A549 (cell line): ENCODE data around the gene ADTRP. TPM values are rescaled to one million over a fixed set of nuclear protein-coding genes. Genes with fewer than 3 reads are reported as not detected.

Source experiments
- ATAC-seq, 2 experiments: fragments of 200-7000 bp in 1 of 2; fragments of >200 bp in 1 of 2; cut with Nextera tagmentation in 1 of 2; cut with Tn5 transposase in 1 of 2; 3 replicates each; pipeline versions ENCODE4 v1.8.0 to v1.9.1; 2018 to 2020; ENCODE audit warnings: mild to moderate bottlenecking in 1 of 2, moderate library complexity in 1 of 2
- CTCF ChIA-PET: fragments of 300-600 bp; sonication (Branson Sonifier 250); formaldehyde crosslinking; extraction: SDS; loops from one replicate; lab custom pipeline; 2021; ENCODE audit warnings: antibody characterized with exemption, inconsistent platforms; lab: Yijun Ruan, JAX
- POLR2A ChIA-PET: fragments of 350-600 bp; formaldehyde crosslinking; extraction: SDS; loops from one replicate; lab custom pipeline; 2021; ENCODE audit warnings: antibody characterized with exemption, inconsistent platforms; lab: Yijun Ruan, JAX
- DNase-seq, 2 experiments: peaks; one replicate each; pipeline versions ENCODE4 v3.0.0 to v3.0.0-alpha.2; 2011 to 2016; ENCODE audit warnings: low read depth in 1 of 2, low spot score in 1 of 2
- FAIRE-seq: peaks from 2 replicates; lab custom pipeline; 2011; peaks lifted over from hg19 to GRCh38; lab: Jason Lieb, UNC
- H3K27ac ChIP-seq, 2 experiments: fragments of >200 bp; sonication (Bioruptor Twin); formaldehyde crosslinking; 3 replicates each; pipeline ENCODE4 v1.5.1; 2016 to 2017
- H3K4me1 ChIP-seq: fragments of >200 bp; sonication (Bioruptor Twin); formaldehyde crosslinking; 3 replicates; pipeline ENCODE4 v1.6.1; 2016
- H3K4me2 ChIP-seq: fragments of >200 bp; sonication (Bioruptor Twin); formaldehyde crosslinking; 3 replicates; pipeline ENCODE4 v1.6.1; 2016
- H3K4me3 ChIP-seq: fragments of >200 bp; sonication (Bioruptor Twin); formaldehyde crosslinking; 3 replicates; pipeline ENCODE4 v1.5.1; 2016
- H3K9me3 ChIP-seq: fragments of >200 bp; sonication (Bioruptor Twin); formaldehyde crosslinking; 3 replicates; pipeline ENCODE4 v1.6.1; 2016
- ATOH8 ChIP-seq: fragments of 250-450 bp; sonication (Bioruptor Pico); IDR thresholded peaks from 2 replicates; pipeline ENCODE4 v1.5.0; 2020; ENCODE audit warnings: low read depth, mild to moderate bottlenecking, moderate library complexity
- BCL3 ChIP-seq: fragments of >200 bp; sonication (Bioruptor Twin); formaldehyde crosslinking; IDR thresholded peaks from 3 replicates; pipeline ENCODE4 v1.6.1; 2016
- CBX8 ChIP-seq: fragments of 200-600 bp; sonication (generic); IDR thresholded peaks from 2 replicates; pipeline ENCODE4 v1.6.1; 2016
- CEBPB ChIP-seq, 2 experiments: fragments of >200 bp in 1 of 2; sonication (Bioruptor Twin) in 1 of 2; formaldehyde crosslinking in 1 of 2; IDR thresholded peaks; 2 replicates each; pipeline ENCODE4 v1.6.1; 2012 to 2016
- CHD2 ChIP-seq: fragments of 150-350 bp; IDR thresholded peaks from 2 replicates; pipeline ENCODE4 v1.6.1; 2014; ENCODE audit warnings: low read length; ENCODE audit not compliant: partially characterized antibody
- CTCF ChIP-seq: fragments of >200 bp; sonication (Bioruptor Twin); formaldehyde crosslinking; IDR thresholded peaks from 3 replicates; pipeline ENCODE4 v1.5.1; 2016
- EP300 ChIP-seq, 2 experiments: fragments of >200 bp; sonication (Bioruptor Twin); formaldehyde crosslinking; IDR thresholded peaks; 2 replicates in 1 of 2; 3 replicates in 1 of 2; pipeline ENCODE4 v1.6.1; 2016 to 2017
- FOSB ChIP-seq: fragments of 250-450 bp; sonication (Bioruptor Pico); IDR thresholded peaks from 2 replicates; pipeline ENCODE4 v1.5.0; 2020; ENCODE audit warnings: mild to moderate bottlenecking, moderate library complexity
- FOSL2 ChIP-seq, 2 experiments: fragments of 450-650 bp in 1 of 2; fragments of >200 bp in 1 of 2; sonication (Bioruptor Twin) in 1 of 2; formaldehyde crosslinking; IDR thresholded peaks; 2 replicates each; pipeline versions ENCODE4 v1.5.0 to v1.6.1; 2016 to 2020; ENCODE audit warnings: mild to moderate bottlenecking in 1 of 2, moderate library complexity in 1 of 2
- HES2 ChIP-seq: fragments of >200 bp; sonication (Bioruptor Twin); formaldehyde crosslinking; IDR thresholded peaks from 2 replicates; pipeline ENCODE4 v1.6.1; 2016
- HMGXB4 ChIP-seq: fragments of 250-450 bp; sonication (Bioruptor Pico); IDR thresholded peaks from 2 replicates; pipeline ENCODE4 v1.5.0; 2021; ENCODE audit warnings: mild to moderate bottlenecking, moderate library complexity, borderline replicate concordance
- HOXB13 ChIP-seq: fragments of 250-450 bp; sonication (Bioruptor Pico); IDR thresholded peaks from 2 replicates; pipeline ENCODE4 v1.5.0; 2020; ENCODE audit warnings: low read depth, mild to moderate bottlenecking, moderate library complexity
- MAFK ChIP-seq: fragments of 450-650 bp; IDR thresholded peaks from 2 replicates; pipeline ENCODE4 v1.6.1; 2014; ENCODE audit not compliant: partially characterized antibody
- MAX ChIP-seq: IDR thresholded peaks from 2 replicates; pipeline ENCODE4 v1.6.1; 2012
- NFE2L2 ChIP-seq: fragments of 150-350 bp; conservative IDR thresholded peaks from 2 replicates; pipeline ENCODE4 v1.6.1; 2014; ENCODE audit warnings: low read length
- NPAS2 ChIP-seq: fragments of 250-450 bp; sonication (Bioruptor Pico); IDR thresholded peaks from 2 replicates; pipeline ENCODE4 v1.8.0; 2022; ENCODE audit warnings: mild to moderate bottlenecking, moderate library complexity, borderline replicate concordance
- NR3C1 ChIP-seq: fragments of >200 bp; sonication (Bioruptor Twin); formaldehyde crosslinking; IDR thresholded peaks from 3 replicates; pipeline ENCODE4 v1.6.1; 2017
- PBX3 ChIP-seq: IDR thresholded peaks from 2 replicates; pipeline ENCODE4 v1.6.1; 2012
- RAD21 ChIP-seq, 2 experiments: fragments of >200 bp in 1 of 2; sonication (Bioruptor Twin) in 1 of 2; formaldehyde crosslinking in 1 of 2; IDR thresholded peaks in 1 of 2; conservative IDR thresholded peaks in 1 of 2; 2 replicates in 1 of 2; 3 replicates in 1 of 2; pipeline ENCODE4 v1.6.1; 2012 to 2018; ENCODE audit warnings: inconsistent platforms in 1 of 2
- RARB ChIP-seq: fragments of 250-450 bp; sonication (Bioruptor Pico); IDR thresholded peaks from 2 replicates; pipeline ENCODE4 v1.8.0; 2021; ENCODE audit warnings: mild to moderate bottlenecking, moderate library complexity
- ZC3H11A ChIP-seq: fragments of 450-650 bp; IDR thresholded peaks from 2 replicates; pipeline ENCODE4 v1.6.1; 2014; ENCODE audit warnings: antibody characterized with exemption, mild to moderate bottlenecking
- WGBS: methylation state at CpG from one replicate; pipeline ENCODE4 v1.1.6; 2017; ENCODE audit errors: missing lambda C conversion rate; 5-methylcytosine and 5-hydroxymethylcytosine counted together
- polyA plus RNA-seq, 4 experiments: library from polyadenylated mRNA; depleted of rRNA in 3 of 4; stranded (reverse); fragments of >200 nt; fragmentation: RNase III in 1 of 4; extraction: RNeasy Plus Mini Kit Qiagen cat#74134 plus additional on column Dnase treatment in 1 of 4; gene quantifications; 2 replicates in 3 of 4; 3 replicates in 1 of 4; pipeline ENCODE4 v1.2.3, GENCODE V29; 2011 to 2017

The ADTRP gene
- polyA plus RNA-seq, 2 of the 4 experiments (the other 2 are of a cell fraction), result 0.57 to 0.59 TPM

- 0 out of 3 replicates have a peak, but pooled peaks cover 3% of the 10 kb centered on the region for H3K9me3 ChIP-seq
- peak overlapping the region; percentile 83 to 99 for H3K27ac ChIP-seq
- ATAC-seq (no peak), DNase-seq (no peak), FAIRE-seq (no peak)
- ChIA-PET POLR2A (interaction anchor here (1.3 to 2.5 kb wide), 3 partner anchors 40 to 151 kb away, joined by 4 to 8 read pairs (median 7); no protein-coding TSS in a partner anchor), CTCF (interaction anchor here (0.6 to 2.6 kb wide), 3 partner anchors 56 to 835 kb away, joined by 3 to 8 read pairs (median 3); no protein-coding TSS in a partner anchor)
- peak overlapping the region; percentile 55 for H3K4me2 ChIP-seq
- 82% methylated on average over 11 of the region's 11 CpGs for WGBS
- TF ChIP-seq ATOH8 (CRISPR knock-in tag) (no peak), CHD2 (no peak), PBX3 (no peak), FOSL2 (IDR thresholded peaks at IDR 0.05) (no peak), FOSL2 (CRISPR knock-in tag; IDR thresholded peaks at IDR 0.05) (no peak), NPAS2 (CRISPR knock-in tag) (no peak), CTCF (no peak), FOSB (CRISPR knock-in tag) (no peak), MAFK (no peak), CEBPB (IDR thresholded peaks at IDR 0.05) (no peak), MAX (no peak), EP300 (IDR thresholded peaks at IDR 0.05) (no peak), RAD21 (conservative IDR thresholded peaks at IDR 0.05 in 1 of 2, IDR thresholded peaks at IDR 0.05 in 1 of 2) (no peak), RARB (CRISPR knock-in tag) (no peak), NR3C1 (no peak), CBX8 (no peak)
- no peak overlapping the region for H3K4me3 ChIP-seq
- H3K4me1 ChIP-seq, result peaks cover 65% of the 10 kb centered on the region
Observed at GRCh38 chr6:11769811-11770545, 8.6 kb downstream of the ADTRP start.

GRCh38 chr6:11769244-11769643, 9.4 kb downstream of the ADTRP start:
- 93% methylated on average over 2 of the region's 2 CpGs for WGBS
- no peak overlapping the region for H3K4me2 ChIP-seq

More at GRCh38 chr6:11769244-11769643, 9.4 kb downstream of the ADTRP start:
- 0 out of 3 replicates have a peak, but pooled peaks cover 3% of the 10 kb centered on the region for H3K9me3 ChIP-seq
- POLR2A ChIA-PET, result interaction anchor here (2.5 kb wide), 1 partner anchor 84 kb away, joined by 7 read pairs; no protein-coding TSS in a partner anchor
- CTCF ChIA-PET, result interaction anchor here (0.9 to 1.2 kb wide), 2 partner anchors 56 to 518 kb away, joined by 3 read pairs; no protein-coding TSS in a partner anchor
- TF ChIP-seq MAX, result no peak
- no peak for TF ChIP-seq HOXB13 (CRISPR knock-in tag)
- no peak for TF ChIP-seq BCL3
- no peak for TF ChIP-seq NFE2L2
- no peak for TF ChIP-seq ZC3H11A
- no peak for TF ChIP-seq HES2
- TF ChIP-seq FOSL2 (IDR thresholded peaks at IDR 0.05), result no peak
- TF ChIP-seq FOSL2 (CRISPR knock-in tag; IDR thresholded peaks at IDR 0.05), result no peak
- TF ChIP-seq FOSB (CRISPR knock-in tag), result no peak
- TF ChIP-seq HMGXB4, result no peak
- FAIRE-seq (no peak), DNase-seq (no peak), ATAC-seq (no peak)
- H3K4me3 ChIP-seq, result no peak overlapping the region
- peak overlapping the region; percentile 83 to 92 for H3K27ac ChIP-seq
- H3K4me1 ChIP-seq, result peaks cover 69% of the 10 kb centered on the region
